ENCODE results near the gene ZFAND5.

ZFAND5 gene

DNA sequence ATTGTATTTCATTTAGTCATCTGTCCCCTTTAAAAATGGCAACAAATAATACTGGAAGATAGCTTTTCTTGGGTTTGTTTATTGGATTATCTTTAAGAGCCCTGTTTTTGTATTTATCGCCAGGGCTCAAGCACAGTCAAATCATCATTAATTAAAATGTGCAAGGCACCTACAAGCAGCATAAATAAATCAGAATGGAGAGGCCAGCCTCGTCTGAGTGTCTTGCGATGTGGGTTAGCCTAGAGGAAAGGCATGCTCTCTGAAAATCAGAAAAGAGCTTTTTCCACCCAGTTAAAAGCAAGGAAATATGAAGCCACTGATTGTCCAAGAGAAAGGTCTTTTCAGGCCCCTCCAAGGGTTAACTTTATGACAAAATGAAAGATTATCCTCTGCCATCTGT, 31.8 kb downstream of the ZFAND5 start:
- DNase-seq (ENCODE audit: extremely low read depth, low read depth): no peak
- H3K4me3 ChIP-seq (replicated peaks; ENCODE audit: low read depth, low read length): no peak overlapping the region
- TF ChIP-seq, protein P1, sequence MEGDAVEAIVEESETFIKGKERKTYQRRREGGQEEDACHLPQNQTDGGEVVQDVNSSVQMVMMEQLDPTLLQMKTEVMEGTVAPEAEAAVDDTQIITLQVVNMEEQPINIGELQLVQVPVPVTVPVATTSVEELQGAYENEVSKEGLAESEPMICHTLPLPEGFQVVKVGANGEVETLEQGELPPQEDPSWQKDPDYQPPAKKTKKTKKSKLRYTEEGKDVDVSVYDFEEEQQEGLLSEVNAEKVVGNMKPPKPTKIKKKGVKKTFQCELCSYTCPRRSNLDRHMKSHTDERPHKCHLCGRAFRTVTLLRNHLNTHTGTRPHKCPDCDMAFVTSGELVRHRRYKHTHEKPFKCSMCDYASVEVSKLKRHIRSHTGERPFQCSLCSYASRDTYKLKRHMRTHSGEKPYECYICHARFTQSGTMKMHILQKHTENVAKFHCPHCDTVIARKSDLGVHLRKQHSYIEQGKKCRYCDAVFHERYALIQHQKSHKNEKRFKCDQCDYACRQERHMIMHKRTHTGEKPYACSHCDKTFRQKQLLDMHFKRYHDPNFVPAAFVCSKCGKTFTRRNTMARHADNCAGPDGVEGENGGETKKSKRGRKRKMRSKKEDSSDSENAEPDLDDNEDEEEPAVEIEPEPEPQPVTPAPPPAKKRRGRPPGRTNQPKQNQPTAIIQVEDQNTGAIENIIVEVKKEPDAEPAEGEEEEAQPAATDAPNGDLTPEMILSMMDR (IDR thresholded peaks at IDR 0.05; ENCODE audit: low read depth, low read length, missing control alignments): no peak

DNA sequence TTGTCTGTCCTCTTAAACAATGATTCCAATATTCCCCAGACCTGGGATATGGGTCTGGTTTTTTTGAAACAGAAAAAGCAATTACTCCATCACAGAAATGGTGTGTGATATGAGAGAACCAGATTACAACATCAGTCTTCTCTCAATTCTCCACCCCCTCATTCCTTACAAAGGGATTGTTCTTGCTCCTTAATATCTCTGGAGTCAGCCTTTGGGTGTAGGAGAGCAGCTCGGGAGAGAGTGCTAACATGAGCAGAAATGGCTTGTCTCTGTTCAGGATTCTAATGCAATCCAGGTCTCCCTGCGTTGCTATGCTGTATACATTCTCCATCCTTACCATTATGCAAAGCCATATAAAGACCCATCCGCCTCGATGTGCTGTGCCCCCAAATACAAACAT, 32.7 kb downstream of the ZFAND5 start:
- DNase-seq (ENCODE audit: extremely low read depth, low read depth): no peak
- TF ChIP-seq, protein P1 (IDR thresholded peaks at IDR 0.05; ENCODE audit: low read depth, low read length, missing control alignments): no peak
- no peak overlapping the region for H3K4me3 ChIP-seq (replicated peaks; ENCODE audit: low read depth, low read length)

DNA sequence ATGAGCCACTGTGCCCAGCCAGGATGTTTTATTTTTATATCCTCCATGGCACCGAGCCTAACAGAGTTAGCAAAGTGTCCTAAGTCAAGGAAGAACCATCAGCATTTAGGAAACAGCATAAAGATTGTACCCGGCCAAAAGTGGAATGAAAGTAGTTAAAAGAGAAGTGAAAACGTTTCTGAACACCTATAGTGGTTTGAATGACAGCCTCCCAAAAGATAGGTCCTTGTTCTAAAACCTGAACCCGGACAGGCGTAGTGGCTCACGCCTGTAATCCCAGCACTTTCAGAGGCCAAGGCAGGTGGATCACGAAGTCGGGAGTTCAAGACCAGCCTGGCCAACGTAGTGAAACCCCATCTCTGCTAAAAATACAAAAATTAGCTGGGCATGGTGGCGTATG, 37.4 kb downstream of the ZFAND5 start:
- H3K4me3 ChIP-seq (replicated peaks; ENCODE audit: low read depth, low read length): no peak overlapping the region
- TF ChIP-seq, protein P1 (IDR thresholded peaks at IDR 0.05; ENCODE audit: low read depth, low read length, missing control alignments): no peak
- no peak for DNase-seq (ENCODE audit: extremely low read depth, low read depth)

DNA sequence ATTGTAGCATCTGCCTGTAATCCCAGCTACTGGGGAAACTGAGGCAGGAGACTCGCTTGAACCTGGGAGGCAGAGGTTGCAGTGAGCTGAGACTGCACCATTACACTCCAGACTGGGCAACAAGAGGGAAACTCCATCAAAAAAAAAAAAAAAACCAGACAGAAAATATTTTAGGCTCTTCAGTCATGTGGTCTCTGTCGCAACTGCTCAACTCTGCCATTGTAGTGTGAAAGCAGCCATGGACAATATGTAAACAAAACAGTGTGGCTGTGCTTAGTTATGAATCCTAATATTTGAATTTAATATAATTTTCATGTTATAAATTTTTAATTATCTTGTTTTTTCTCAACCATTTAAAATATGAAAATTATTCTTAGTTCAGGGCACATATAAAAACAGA, 38.4 kb downstream of the ZFAND5 start:
- no peak overlapping the region for H3K4me3 ChIP-seq (replicated peaks; ENCODE audit: low read depth, low read length)
- TF ChIP-seq, protein P1 (IDR thresholded peaks at IDR 0.05; ENCODE audit: low read depth, low read length, missing control alignments): no peak
- no peak for DNase-seq (ENCODE audit: extremely low read depth, low read depth)

DNA sequence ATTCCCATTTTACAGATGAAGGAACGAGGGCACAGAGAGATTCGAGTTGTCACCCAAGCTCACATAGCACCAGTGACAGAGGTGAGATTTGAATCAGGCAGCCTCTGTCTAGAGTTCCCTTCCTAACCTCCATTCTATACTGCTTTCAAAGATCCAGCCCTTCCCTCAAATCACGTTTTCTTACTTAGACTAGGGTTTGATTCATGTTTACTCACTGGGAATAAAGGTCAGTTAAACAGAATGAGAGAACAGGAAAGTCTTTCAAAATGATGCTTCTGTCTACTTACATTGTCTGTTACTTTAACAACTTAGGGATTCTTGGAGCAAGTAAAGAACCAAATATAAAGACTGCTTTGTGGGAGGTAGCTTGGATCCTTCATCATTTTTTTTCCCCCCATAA, 40.0 kb downstream of the ZFAND5 start:
- no peak overlapping the region for H3K4me3 ChIP-seq (replicated peaks; ENCODE audit: low read depth, low read length)
- TF ChIP-seq, protein P1 (IDR thresholded peaks at IDR 0.05; ENCODE audit: low read depth, low read length, missing control alignments): no peak
- no peak for DNase-seq (ENCODE audit: extremely low read depth, low read depth)

DNA sequence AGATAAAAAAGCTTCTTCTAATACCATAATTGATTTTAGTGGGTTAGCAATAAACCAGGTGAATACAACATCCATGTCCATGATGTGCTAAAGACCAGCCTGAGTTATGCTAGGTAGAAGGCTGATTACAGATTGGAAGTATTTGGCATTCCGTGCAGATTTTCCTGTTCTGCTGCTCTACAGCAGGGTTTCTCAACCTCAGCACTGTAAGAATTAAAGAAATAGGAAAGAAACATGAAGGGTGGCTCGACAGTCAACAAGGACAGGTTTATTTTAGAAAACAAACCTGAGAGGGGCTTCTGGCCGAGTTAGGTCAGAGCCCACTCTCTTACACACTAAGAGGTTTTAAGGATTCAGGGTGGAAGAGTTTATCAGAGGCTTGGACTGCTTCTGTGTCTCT, 42.3 kb downstream of the ZFAND5 start:
- no peak overlapping the region for H3K4me3 ChIP-seq (replicated peaks; ENCODE audit: low read depth, low read length)
- no peak for DNase-seq (ENCODE audit: extremely low read depth, low read depth)
- TF ChIP-seq, protein P1 (IDR thresholded peaks at IDR 0.05; ENCODE audit: low read depth, low read length, missing control alignments): no peak

DNA sequence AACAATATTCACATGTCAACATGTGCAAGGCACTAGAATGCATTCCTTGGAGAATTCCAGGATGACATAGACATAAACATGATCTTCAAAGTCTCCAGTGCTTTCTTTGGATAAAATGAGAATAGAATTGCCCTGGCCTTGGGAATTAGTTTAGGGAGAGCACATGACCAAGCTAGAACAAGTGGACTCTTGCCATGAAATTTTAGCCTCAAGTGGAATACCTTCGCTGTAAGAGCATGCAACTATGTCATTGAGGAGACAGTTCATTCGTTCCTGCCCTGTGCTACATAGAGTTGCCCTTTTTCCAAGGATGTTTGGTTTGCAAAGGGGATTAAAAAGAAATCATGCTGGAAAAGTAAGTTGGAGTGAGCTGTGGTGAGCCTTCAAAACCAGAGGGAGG, 42.7 kb downstream of the ZFAND5 start:
- no peak for DNase-seq (ENCODE audit: extremely low read depth, low read depth)
- TF ChIP-seq, protein P1 (IDR thresholded peaks at IDR 0.05; ENCODE audit: low read depth, low read length, missing control alignments): no peak

More for the DNA sequence above, 42.7 kb downstream of the ZFAND5 start:
- no peak overlapping the region for H3K4me3 ChIP-seq (replicated peaks; ENCODE audit: low read depth, low read length)
